ENCODE data around the gene GTPBP6. TPM values are rescaled to one million over a fixed set of nuclear protein-coding genes. Genes with fewer than 3 reads are reported as not detected.

GTPBP6 gene
- total and polyA plus RNA-seq, 4 donors = 11.8 to 79.1 (median 59.6) TPM

GRCh38 chrX:261919-262352 lies 56.7 kb downstream of the GTPBP6 start:
- TF ChIP-seq CTCF (IDR thresholded peaks at IDR 0.05; ENCODE audit: control extremely low read depth, extremely low read depth) = no peak
- ATAC-seq (ENCODE audit: insufficient read depth, low FRiP score) = no peak
- peaks cover 0 to 5% (median 0%) of the 10 kb centered on the region in 5 donors for H3K4me1 ChIP-seq (ENCODE audit: control insufficient read depth in 5 of 5, insufficient read depth in 5 of 5, low read length in 5 of 5)
- 74 to 90% methylated on average over 12 of the region's 12 CpGs for WGBS, 2 donors
- peak in 1 of 3 donors; percentile 9 for DNase-seq
- no peaks in the 10 kb centered on the region for H3K27me3 ChIP-seq (ENCODE audit: control insufficient read depth in 3 of 3, insufficient read depth in 3 of 3, low read length in 2 of 3)
- no peak overlapping the region for H3K9ac ChIP-seq (ENCODE audit: insufficient read depth in 1 of 2, low read length in 2 of 2)
- H3K4me3 ChIP-seq = no peak overlapping the region
- H3K27ac ChIP-seq (ENCODE audit: low read depth in 1 of 2, low read length in 1 of 2) = no peak overlapping the region
- H3K36me3 ChIP-seq (ENCODE audit: control insufficient read depth in 4 of 4, insufficient read depth in 4 of 4, low read length in 4 of 4) = no peaks in the 10 kb centered on the region
- H3K9me3 ChIP-seq (ENCODE audit: control insufficient read depth in 4 of 4, insufficient read depth in 3 of 4, low read length in 3 of 4) = peaks cover 0 to 4% (median 0%) of the 10 kb centered on the region in 4 donors

- Histone ChIP-seq H3K9ac (ENCODE audit: insufficient read depth in 1 of 2, low read length in 2 of 2) (no peak overlapping the region), H3K4me1 (ENCODE audit: control insufficient read depth in 5 of 5, insufficient read depth in 5 of 5, low read length in 5 of 5) (peaks cover 0 to 5% (median 0%) of the 10 kb centered on the region in 5 donors), H3K9me3 (ENCODE audit: control insufficient read depth in 4 of 4, insufficient read depth in 3 of 4, low read length in 3 of 4) (peaks cover 0 to 4% (median 0%) of the 10 kb centered on the region in 4 donors), H3K27ac (ENCODE audit: low read depth in 1 of 2, low read length in 1 of 2) (no peak overlapping the region), H3K27me3 (ENCODE audit: control insufficient read depth in 3 of 3, insufficient read depth in 3 of 3, low read length in 2 of 3) (no peaks in the 10 kb centered on the region), H3K4me3 (no peak overlapping the region), H3K36me3 (ENCODE audit: control insufficient read depth in 4 of 4, insufficient read depth in 4 of 4, low read length in 4 of 4) (no peaks in the 10 kb centered on the region)
- DNase-seq (no peak), ATAC-seq (ENCODE audit: insufficient read depth, low FRiP score) (no peak)
- WGBS, 2 donors = 52 to 74% methylated on average over 32 of the region's 32 CpGs
- no peak for TF ChIP-seq CTCF (IDR thresholded peaks at IDR 0.05; ENCODE audit: control extremely low read depth, extremely low read depth)
Measured at GRCh38 chrX:261167-261918, 57.3 kb downstream of the GTPBP6 start.

- H3K4me3 ChIP-seq = no peak overlapping the region
- H3K9ac ChIP-seq (ENCODE audit: insufficient read depth in 1 of 2, low read length in 2 of 2) = no peak overlapping the region
- 72 to 80% methylated on average over 21 of the region's 21 CpGs for WGBS, 2 donors
- ATAC-seq (ENCODE audit: insufficient read depth, low FRiP score) (no peak), DNase-seq (peak in 1 of 3 donors; percentile 9)
- H3K27ac ChIP-seq (ENCODE audit: low read depth in 1 of 2, low read length in 1 of 2) = no peak overlapping the region
- peaks cover 0 to 4% (median 0%) of the 10 kb centered on the region in 4 donors for H3K9me3 ChIP-seq (ENCODE audit: control insufficient read depth in 4 of 4, insufficient read depth in 3 of 4, low read length in 3 of 4)
- peaks cover 0 to 5% (median 0%) of the 10 kb centered on the region in 5 donors for H3K4me1 ChIP-seq (ENCODE audit: control insufficient read depth in 5 of 5, insufficient read depth in 5 of 5, low read length in 5 of 5)
- no peaks in the 10 kb centered on the region for H3K27me3 ChIP-seq (ENCODE audit: control insufficient read depth in 3 of 3, insufficient read depth in 3 of 3, low read length in 2 of 3)
- no peak for TF ChIP-seq CTCF (IDR thresholded peaks at IDR 0.05; ENCODE audit: control extremely low read depth, extremely low read depth)
- no peaks in the 10 kb centered on the region for H3K36me3 ChIP-seq (ENCODE audit: control insufficient read depth in 4 of 4, insufficient read depth in 4 of 4, low read length in 4 of 4)
Measured at GRCh38 chrX:259692-260355, 58.8 kb downstream of the GTPBP6 start.

Data from lung (tissue), 12 donors.